Measurements from ENCODE around the gene SMPD2. TPM values are rescaled to one million over a fixed set of nuclear protein-coding genes. Genes with fewer than 3 reads are reported as not detected.

SMPD2 gene
- total RNA-seq, 1 experiment from 2014 or later, result 14.7 TPM

- TF ChIP-seq EZH2phosphoT487 (IDR thresholded peaks at IDR 0.05; ENCODE audit: borderline replicate concordance) (no peak), ELF1 (IDR thresholded peaks at IDR 0.05; ENCODE audit: borderline replicate concordance, low read depth) (no peak), REST (IDR thresholded peaks at IDR 0.05; ENCODE audit: low read depth) (no peak), ZFX (IDR thresholded peaks at IDR 0.05) (no peak), YY1 (IDR thresholded peaks at IDR 0.05; ENCODE audit: extremely low read depth, insufficient replicate concordance, low read depth, low read length) (no peak), ZNF274 (IDR thresholded peaks at IDR 0.05; ENCODE audit: low read depth, low read length) (no peak), RAD21 (IDR thresholded peaks at IDR 0.05; ENCODE audit: low read depth) (no peak), SRF (IDR thresholded peaks at IDR 0.05; ENCODE audit: low read depth) (no peak), ZBTB33 (IDR thresholded peaks at IDR 0.05; ENCODE audit: extremely low read depth, insufficient replicate concordance, low read length) (no peak), EGR1 (IDR thresholded peaks at IDR 0.05; ENCODE audit: low read depth) (no peak), CBX3 (IDR thresholded peaks at IDR 0.05; ENCODE audit: low read depth) (no peak), SIN3A (IDR thresholded peaks at IDR 0.05; ENCODE audit: low read depth) (no peak), SP1 (IDR thresholded peaks at IDR 0.05; ENCODE audit: low read depth) (no peak), POLR2AphosphoS5 (IDR thresholded peaks at IDR 0.05; ENCODE audit: low read depth, low read length) (no peak), POLR2A (IDR thresholded peaks at IDR 0.05; ENCODE audit: borderline replicate concordance, extremely low read depth, insufficient read depth, insufficient read length) (no peak), CEBPB (IDR thresholded peaks at IDR 0.05; ENCODE audit: low read depth) (no peak), FOSL1 (IDR thresholded peaks at IDR 0.05; ENCODE audit: low read depth) (no peak), MAX (IDR thresholded peaks at IDR 0.05) (no peak)
- TF ChIP-seq, protein P1, sequence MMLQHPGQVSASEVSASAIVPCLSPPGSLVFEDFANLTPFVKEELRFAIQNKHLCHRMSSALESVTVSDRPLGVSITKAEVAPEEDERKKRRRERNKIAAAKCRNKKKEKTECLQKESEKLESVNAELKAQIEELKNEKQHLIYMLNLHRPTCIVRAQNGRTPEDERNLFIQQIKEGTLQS (IDR thresholded peaks at IDR 0.05), result no peak
- TF ChIP-seq, protein P2, sequence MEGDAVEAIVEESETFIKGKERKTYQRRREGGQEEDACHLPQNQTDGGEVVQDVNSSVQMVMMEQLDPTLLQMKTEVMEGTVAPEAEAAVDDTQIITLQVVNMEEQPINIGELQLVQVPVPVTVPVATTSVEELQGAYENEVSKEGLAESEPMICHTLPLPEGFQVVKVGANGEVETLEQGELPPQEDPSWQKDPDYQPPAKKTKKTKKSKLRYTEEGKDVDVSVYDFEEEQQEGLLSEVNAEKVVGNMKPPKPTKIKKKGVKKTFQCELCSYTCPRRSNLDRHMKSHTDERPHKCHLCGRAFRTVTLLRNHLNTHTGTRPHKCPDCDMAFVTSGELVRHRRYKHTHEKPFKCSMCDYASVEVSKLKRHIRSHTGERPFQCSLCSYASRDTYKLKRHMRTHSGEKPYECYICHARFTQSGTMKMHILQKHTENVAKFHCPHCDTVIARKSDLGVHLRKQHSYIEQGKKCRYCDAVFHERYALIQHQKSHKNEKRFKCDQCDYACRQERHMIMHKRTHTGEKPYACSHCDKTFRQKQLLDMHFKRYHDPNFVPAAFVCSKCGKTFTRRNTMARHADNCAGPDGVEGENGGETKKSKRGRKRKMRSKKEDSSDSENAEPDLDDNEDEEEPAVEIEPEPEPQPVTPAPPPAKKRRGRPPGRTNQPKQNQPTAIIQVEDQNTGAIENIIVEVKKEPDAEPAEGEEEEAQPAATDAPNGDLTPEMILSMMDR (IDR thresholded peaks at IDR 0.05 in 2 of 3, conservative IDR thresholded peaks at IDR 0.05 in 1 of 3; ENCODE audit: borderline replicate concordance in 1 of 3, insufficient read depth in 1 of 3, low read depth in 2 of 3, low read length in 2 of 3), result no peak
- no TSS peak for BruUV-seq (replicated peaks)
- Histone ChIP-seq H3K9me2 (ENCODE audit: insufficient read depth) (no peaks in the 10 kb centered on the region), H3K9ac (ENCODE audit: low read length) (no peak overlapping the region), H3K27ac (ENCODE audit: low read depth, low read length) (no peak overlapping the region), H3K9me3 (ENCODE audit: control insufficient read depth in 1 of 2, insufficient read depth in 1 of 2, low read depth in 1 of 2, low read length in 2 of 2) (no peaks in the 10 kb centered on the region), H3K4me1 (ENCODE audit: control insufficient read depth in 1 of 2, insufficient read depth in 2 of 2, low read length in 2 of 2) (0 out of 4 replicates have a peak, but pooled peaks cover 0 to 3% of the 10 kb centered on the region in 2 experiments), H3K4me3 (replicated peaks in 1 of 2; ENCODE audit: low read depth in 1 of 2, low read length in 2 of 2) (no peak overlapping the region), H3K36me3 (ENCODE audit: control insufficient read depth in 1 of 2, insufficient read depth in 2 of 2, low read length in 2 of 2) (peaks cover 4 to 5% of the 10 kb centered on the region in 2 experiments; a peak in 2 of 4 replicates), H3K27me3 (ENCODE audit: insufficient read depth, low read length) (no peaks in the 10 kb centered on the region), H3K4me2 (ENCODE audit: low read length) (no peak overlapping the region), H4K20me1 (ENCODE audit: insufficient read depth) (no peaks in the 10 kb centered on the region), H2AFZ (ENCODE audit: low read depth, low read length, poor library complexity, severe bottlenecking) (no peak overlapping the region), H3K79me2 (ENCODE audit: insufficient read depth, low read length) (no peaks in the 10 kb centered on the region)
- DNase-seq (ENCODE audit: low read depth, low spot score), result no peak
- intact Hi-C loops (cut with micrococcal nuclease), result no loop called here
- ChIA-PET POLR2A (no interaction called here), CTCF (no interaction called here), RAD21 (ENCODE audit: low non-redundant PET in 1 of 2, low total read pairs in 2 of 2, uncharacterized antibody in 2 of 2, unreplicated experiment in 2 of 2) (no interaction called here)
- ATAC-seq, result no peak
Observed at GRCh38 chr6:109448615-109449014, 8.1 kb downstream of the SMPD2 start.

Measured in HCT116 (cell line).